HepG2 (cell line): ENCODE results near the gene EIF4ENIF1. TPM values are rescaled to one million over a fixed set of nuclear protein-coding genes. Genes with fewer than 3 reads are reported as not detected.
A peak's percentile ranks its signal among the peaks of the same experiment; 100 is the strongest.

Source experiments
- ATF5 ChIP-seq: sonication (generic); formaldehyde crosslinking; IDR thresholded peaks from 2 replicates; pipeline ENCODE4 v1.4.0; 2020; ENCODE audit warnings: mild to moderate bottlenecking, low read depth, missing genetic modification reagents
- GLMP ChIP-seq: sonication (generic); formaldehyde crosslinking; IDR thresholded peaks from 2 replicates; pipeline ENCODE4 v1.9.0; 2021; ENCODE audit warnings: missing genetic modification reagents, mild to moderate bottlenecking, borderline replicate concordance
- HDAC2 ChIP-seq: sonication (generic); formaldehyde crosslinking; IDR thresholded peaks from 2 replicates; pipeline ENCODE4 v1.4.0; 2020; ENCODE audit warnings: missing genetic modification reagents
- HNF1B ChIP-seq: sonication (generic); formaldehyde crosslinking; IDR thresholded peaks from 2 replicates; pipeline ENCODE4 v1.5.1; 2020; ENCODE audit warnings: mild to moderate bottlenecking, moderate library complexity, missing genetic modification reagents
- JUN ChIP-seq: sonication (generic); formaldehyde crosslinking; IDR thresholded peaks from 2 replicates; pipeline ENCODE4 v1.4.0; 2020; ENCODE audit warnings: mild to moderate bottlenecking, missing genetic modification reagents
- MED13 ChIP-seq: sonication (generic); formaldehyde crosslinking; IDR thresholded peaks from 2 replicates; pipeline ENCODE4 v1.5.0; 2020; ENCODE audit warnings: missing genetic modification reagents
- MXD4 ChIP-seq: IDR thresholded peaks from 2 replicates; pipeline ENCODE4 v1.6.1; 2016; ENCODE audit warnings: mild to moderate bottlenecking, missing biosample characterization, missing genetic modification reagents
- NAIF1 ChIP-seq: sonication (generic); formaldehyde crosslinking; IDR thresholded peaks from 2 replicates; pipeline ENCODE4 v1.5.0; 2020; ENCODE audit warnings: mild to moderate bottlenecking, missing genetic modification reagents, borderline replicate concordance
- NFE2 ChIP-seq: sonication (generic); formaldehyde crosslinking; IDR thresholded peaks from 2 replicates; pipeline ENCODE4 v1.4.0; 2020; ENCODE audit warnings: missing genetic modification reagents
- TCF7 ChIP-seq: sonication (generic); IDR thresholded peaks from 2 replicates; pipeline ENCODE4 v1.6.1; 2016; ENCODE audit warnings: antibody characterized with exemption, low read depth
- TFDP1 ChIP-seq: IDR thresholded peaks from 2 replicates; pipeline ENCODE4 v1.6.1; 2016; ENCODE audit warnings: missing compliant biosample characterization, missing genetic modification reagents, borderline replicate concordance
- ZBED4 ChIP-seq: sonication (generic); formaldehyde crosslinking; IDR thresholded peaks from 2 replicates; pipeline ENCODE4 v1.4.0; 2020; ENCODE audit warnings: missing genetic modification reagents, borderline replicate concordance
- ZMAT5 ChIP-seq: sonication (generic); formaldehyde crosslinking; IDR thresholded peaks from 2 replicates; pipeline ENCODE4 v1.5.0; 2020; ENCODE audit warnings: mild to moderate bottlenecking, low read depth, missing genetic modification reagents, borderline replicate concordance
- ZNF230 ChIP-seq: sonication (generic); formaldehyde crosslinking; IDR thresholded peaks from 2 replicates; pipeline ENCODE4 v1.4.0; 2020; ENCODE audit warnings: mild to moderate bottlenecking, missing genetic modification reagents
- ZNF275 ChIP-seq: sonication (generic); formaldehyde crosslinking; IDR thresholded peaks from 2 replicates; pipeline ENCODE4 v1.8.0; 2022; ENCODE audit warnings: missing genetic modification reagents, mild to moderate bottlenecking, inconsistent platforms, borderline replicate concordance
- ZNF556 ChIP-seq: sonication (generic); formaldehyde crosslinking; IDR thresholded peaks from 2 replicates; pipeline ENCODE4 v1.4.0; 2020; ENCODE audit warnings: mild to moderate bottlenecking, missing genetic modification reagents, borderline replicate concordance
- ZNF563 ChIP-seq: sonication (generic); formaldehyde crosslinking; IDR thresholded peaks from 2 replicates; pipeline ENCODE4 v1.8.0; 2022; ENCODE audit warnings: mild to moderate bottlenecking, moderate library complexity, missing genetic modification reagents
- ZNF614 ChIP-seq: IDR thresholded peaks from 2 replicates; pipeline ENCODE4 v1.6.1; 2018; ENCODE audit warnings: missing biosample characterization, missing genetic modification reagents, inconsistent platforms, borderline replicate concordance
- polyA plus RNA-seq, 8 experiments: library from polyadenylated mRNA; depleted of rRNA in 3 of 8; stranded (reverse) in 7 of 8; unstranded in 1 of 8; fragments of >200 nt; fragmentation: Illumina TruSeq in 4 of 8; extraction: Trizol in 4 of 8; gene quantifications; 2 replicates each; pipeline versions ENCODE4 v1.2.1 to v1.2.3, GENCODE V29; 2011 to 2016; ENCODE audit warnings: low read depth in 4 of 8, missing spikeins in 1 of 8, mixed read lengths in 1 of 8; ENCODE audit not compliant: insufficient read depth in 1 of 8
- total RNA-seq, 5 experiments: library from RNA; depleted of rRNA; stranded (reverse); fragments of >200 nt; fragmentation: Illumina TruSeq; extraction: Trizol; gene quantifications; 2 replicates each; pipeline ENCODE4 v1.2.3, GENCODE V29; 2016; ENCODE audit warnings: low read depth in 1 of 5

EIF4ENIF1 gene
- total and polyA plus RNA-seq, 2 of the 13 experiments (the other 11 are each of a cell fraction or from before 2014, with no cell fraction given) = 11.9 to 12.3 TPM

GRCh38 chr22:31496007-31496734, 6.5 kb upstream of the EIF4ENIF1 start, which contains the start of gene SFI1 (continued):
- no peak for TF ChIP-seq TCF7
- TF ChIP-seq NFE2 (CRISPR knock-in tag) = no peak
- TF ChIP-seq ZBED4 = no peak
- TF ChIP-seq JUN = no peak; the same call in 1 of the 2 replicates
- no peak for TF ChIP-seq NAIF1 (CRISPR knock-in tag)
- 0 out of 2 replicates have a peak, but pooled peaks have one; percentile 49 for TF ChIP-seq MED13 (CRISPR knock-in tag)
- TF ChIP-seq HDAC2 (CRISPR knock-in tag) = no peak; the same call in none of the 2 replicates
- TF ChIP-seq ATF5 (CRISPR knock-in tag) = no peak
- TF ChIP-seq ZNF275 (CRISPR knock-in tag) = peak; percentile 67; the same call in 1 of the 2 replicates
- TF ChIP-seq ZNF230 (CRISPR knock-in tag) = no peak
- peak; percentile 75 for TF ChIP-seq TFDP1 (CRISPR knock-in tag)
- peak; percentile 90 for TF ChIP-seq MXD4 (CRISPR knock-in tag)
- TF ChIP-seq HNF1B (CRISPR knock-in tag) = peak; percentile 37
- peak; percentile 50; the same call in 1 of the 2 replicates for TF ChIP-seq ZNF614 (CRISPR knock-in tag)
- 0 out of 2 replicates have a peak, but pooled peaks have one; percentile 32 for TF ChIP-seq ZNF563 (CRISPR knock-in tag)
- TF ChIP-seq GLMP (CRISPR knock-in tag) = no peak
- TF ChIP-seq ZNF556 (CRISPR knock-in tag) = no peak
- TF ChIP-seq ZMAT5 (CRISPR knock-in tag) = no peak
